Measurements from ENCODE around the gene RFNG.

Gene RFNG

DNA sequence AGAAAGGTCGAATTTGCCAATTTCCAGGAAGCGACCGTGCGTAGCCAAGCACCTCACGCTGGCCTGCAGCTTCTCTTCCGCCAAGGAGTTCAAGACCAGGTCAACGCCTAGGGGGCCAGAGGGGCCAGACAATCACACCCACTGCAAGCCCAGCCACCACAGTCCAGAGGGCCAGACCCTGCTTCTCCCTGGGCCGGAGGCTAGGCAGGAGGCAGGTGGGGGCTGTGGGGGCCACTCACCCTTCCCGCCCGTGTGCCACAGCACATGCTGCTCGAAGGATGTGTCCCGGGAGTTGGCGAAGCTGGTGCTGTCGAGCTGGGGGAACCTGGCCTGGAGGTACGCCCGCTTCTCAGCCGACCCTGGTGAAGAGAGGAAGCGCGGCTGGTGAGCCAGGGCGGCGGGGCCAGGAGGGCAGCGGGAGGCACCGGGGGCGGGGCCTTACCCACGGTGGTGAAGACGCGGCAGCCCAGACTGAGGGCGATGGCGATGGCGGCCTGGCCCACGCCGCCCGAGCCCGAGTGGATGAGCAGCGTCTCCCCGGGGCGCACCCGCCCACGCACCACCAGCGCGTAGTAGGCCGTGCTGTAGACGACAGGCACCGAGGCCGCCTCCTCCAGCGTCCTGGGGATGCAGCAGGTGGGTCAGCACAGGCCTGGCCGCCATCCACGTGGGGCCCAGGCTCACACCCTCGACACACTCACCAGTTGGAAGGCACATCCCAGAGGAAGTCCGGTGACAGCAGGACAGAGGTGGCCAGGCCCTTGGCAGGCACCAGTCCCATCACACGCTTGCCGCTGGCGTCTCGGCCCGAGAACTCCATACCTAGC lies 32.1 kb upstream of the RFNG start:
- H3K9me3 Mint-ChIP-seq: no peaks in the 10 kb centered on the region
- H3K4me3 Mint-ChIP-seq: no peak overlapping the region
- no peak overlapping the region for H3K27ac Mint-ChIP-seq
- peaks cover 16% of the 10 kb centered on the region for H3K36me3 Mint-ChIP-seq (ENCODE audit: low read depth)
- no peak for DNase-seq
- H3K27me3 Mint-ChIP-seq: no peaks in the 10 kb centered on the region
- H3K4me1 Mint-ChIP-seq: no peaks in the 10 kb centered on the region
- no peak for ATAC-seq

GRCh38 chr17:82083009-82083408 lies 31.4 kb upstream of the RFNG start:
- ATAC-seq (no peak), DNase-seq (no peak)
- Mint-ChIP-seq H3K27me3 (no peaks in the 10 kb centered on the region), H3K9me3 (no peaks in the 10 kb centered on the region), H3K4me3 (no peak overlapping the region), H3K27ac (no peak overlapping the region), H3K36me3 (ENCODE audit: low read depth) (peaks cover 15% of the 10 kb centered on the region), H3K4me1 (no peaks in the 10 kb centered on the region)

GRCh38 chr17:82082456-82082855 lies 30.8 kb upstream of the RFNG start:
- H3K36me3 Mint-ChIP-seq (ENCODE audit: low read depth): peaks cover 16% of the 10 kb centered on the region
- no peak overlapping the region for H3K27ac Mint-ChIP-seq
- H3K9me3 Mint-ChIP-seq: no peaks in the 10 kb centered on the region
- ATAC-seq (no peak), DNase-seq (no peak)
- H3K4me3 Mint-ChIP-seq: no peak overlapping the region
- no peaks in the 10 kb centered on the region for H3K27me3 Mint-ChIP-seq
- no peaks in the 10 kb centered on the region for H3K4me1 Mint-ChIP-seq

DNA sequence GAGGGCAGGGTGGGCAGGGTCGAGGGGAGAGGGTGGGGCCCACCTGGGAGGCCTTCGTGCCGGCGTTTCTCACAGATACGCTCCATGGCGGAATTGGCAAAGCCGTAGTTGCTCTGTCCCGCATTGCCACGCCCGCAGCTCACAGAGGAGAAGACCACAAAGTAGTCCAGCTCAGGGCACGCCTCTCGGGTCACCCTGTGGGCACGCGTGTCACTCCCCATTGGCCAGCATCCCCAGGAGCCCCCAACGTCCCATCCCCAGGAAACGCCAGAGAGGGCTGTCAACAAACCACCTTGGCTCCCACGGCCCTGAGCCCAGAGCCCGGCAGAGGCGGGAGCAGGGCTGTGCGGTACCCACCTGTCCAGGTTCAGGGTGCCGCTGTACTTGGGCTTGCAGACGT lies 30.4 kb upstream of the RFNG start:
- Mint-ChIP-seq H3K27ac (no peak overlapping the region), H3K9me3 (no peaks in the 10 kb centered on the region), H3K36me3 (ENCODE audit: low read depth) (peaks cover 16% of the 10 kb centered on the region), H3K27me3 (no peaks in the 10 kb centered on the region), H3K4me3 (no peak overlapping the region), H3K4me1 (no peaks in the 10 kb centered on the region)
- DNase-seq (no peak), ATAC-seq (no peak)

GRCh38 chr17:82081546-82081945 lies 29.9 kb upstream of the RFNG start:
- no peak overlapping the region for H3K27ac Mint-ChIP-seq
- H3K9me3 Mint-ChIP-seq: no peaks in the 10 kb centered on the region
- H3K27me3 Mint-ChIP-seq: no peaks in the 10 kb centered on the region
- H3K4me1 Mint-ChIP-seq: no peaks in the 10 kb centered on the region
- H3K4me3 Mint-ChIP-seq: no peak overlapping the region
- H3K36me3 Mint-ChIP-seq (ENCODE audit: low read depth): peaks cover 16% of the 10 kb centered on the region
- ATAC-seq (no peak), DNase-seq (no peak)

DNA sequence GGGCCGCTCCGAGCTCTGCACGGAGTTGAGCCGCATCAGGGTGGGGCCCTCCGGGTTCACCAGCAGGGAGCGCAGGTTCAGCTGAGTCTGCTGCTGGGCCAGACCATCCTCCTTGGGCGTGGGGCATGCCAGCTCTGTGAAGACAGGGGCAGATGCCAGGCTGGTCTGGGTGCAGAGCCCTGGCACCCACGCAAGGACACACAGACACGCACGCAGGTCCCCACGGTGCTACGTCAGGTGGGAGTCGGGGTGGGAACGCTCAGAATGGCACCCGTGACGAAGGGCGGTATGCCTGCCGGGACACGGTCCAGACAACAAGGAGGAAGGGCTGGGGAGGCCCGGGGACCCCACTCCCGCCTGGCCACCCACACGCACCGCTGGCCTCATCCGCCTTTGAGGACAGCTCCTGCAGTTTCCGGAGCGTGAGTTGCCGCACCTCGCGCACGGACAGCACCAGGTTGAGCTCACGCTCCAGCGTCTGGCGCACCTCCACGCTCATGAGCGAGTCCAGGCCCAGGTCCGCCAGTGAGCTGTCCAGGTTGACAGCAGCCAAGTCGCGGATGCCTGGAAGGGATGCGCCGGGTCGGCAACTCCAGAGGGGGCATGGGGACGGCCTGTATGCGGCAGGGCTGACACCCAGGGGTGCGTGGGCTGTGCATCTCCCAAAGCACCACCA lies 29.3 kb upstream of the RFNG start:
- Mint-ChIP-seq H3K27me3 (no peaks in the 10 kb centered on the region), H3K4me3 (no peak overlapping the region), H3K27ac (no peak overlapping the region), H3K9me3 (no peaks in the 10 kb centered on the region), H3K36me3 (ENCODE audit: low read depth) (peaks cover 16% of the 10 kb centered on the region), H3K4me1 (no peaks in the 10 kb centered on the region)
- ATAC-seq (no peak), DNase-seq (no peak)

GRCh38 chr17:82080048-82080788 lies 28.6 kb upstream of the RFNG start:
- Mint-ChIP-seq H3K27me3 (no peaks in the 10 kb centered on the region), H3K36me3 (ENCODE audit: low read depth) (peaks cover 16% of the 10 kb centered on the region), H3K27ac (no peak overlapping the region), H3K9me3 (no peaks in the 10 kb centered on the region), H3K4me3 (no peak overlapping the region), H3K4me1 (no peaks in the 10 kb centered on the region)
- no peak for DNase-seq
- ATAC-seq: no peak

DNA sequence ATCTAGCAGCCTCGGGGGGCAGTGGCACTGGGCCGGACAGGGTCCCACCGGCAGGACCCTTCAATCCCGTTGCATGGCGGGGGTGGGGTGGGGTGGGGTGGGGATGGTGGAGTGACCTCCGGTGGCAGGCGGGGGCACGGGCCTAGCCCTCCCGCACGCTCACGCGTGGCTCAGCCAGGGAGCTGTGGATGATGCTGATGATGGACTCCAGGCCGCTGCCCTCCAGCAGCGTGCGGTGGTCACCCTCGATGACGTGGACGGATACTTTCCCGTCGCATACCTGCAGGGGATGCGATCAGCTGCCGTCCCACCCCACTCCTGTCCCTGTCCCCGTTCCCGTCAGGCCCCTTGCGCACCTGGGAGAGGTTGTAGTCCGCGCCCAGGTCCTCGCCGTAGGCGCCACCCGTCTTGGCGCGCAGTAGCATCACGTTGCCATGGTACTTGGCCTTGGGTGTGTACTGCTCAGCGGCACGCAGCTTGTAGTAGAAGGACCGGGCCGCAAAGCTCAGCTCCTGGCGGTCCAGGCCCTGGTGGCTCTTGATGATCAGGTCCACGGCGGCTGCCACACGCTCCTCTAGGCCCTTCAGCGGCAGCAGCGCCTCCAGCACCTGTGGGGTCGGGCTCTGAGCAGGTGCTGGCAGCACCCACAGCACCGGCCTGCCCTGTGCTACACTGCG lies 27.5 kb upstream of the RFNG start:
- no peak overlapping the region for H3K27ac Mint-ChIP-seq
- DNase-seq (no peak), ATAC-seq (no peak)
- H3K4me1 Mint-ChIP-seq: no peaks in the 10 kb centered on the region
- peaks cover 16% of the 10 kb centered on the region for H3K36me3 Mint-ChIP-seq (ENCODE audit: low read depth)
- H3K27me3 Mint-ChIP-seq: no peaks in the 10 kb centered on the region
- H3K4me3 Mint-ChIP-seq: no peak overlapping the region
- H3K9me3 Mint-ChIP-seq: no peaks in the 10 kb centered on the region

DNA sequence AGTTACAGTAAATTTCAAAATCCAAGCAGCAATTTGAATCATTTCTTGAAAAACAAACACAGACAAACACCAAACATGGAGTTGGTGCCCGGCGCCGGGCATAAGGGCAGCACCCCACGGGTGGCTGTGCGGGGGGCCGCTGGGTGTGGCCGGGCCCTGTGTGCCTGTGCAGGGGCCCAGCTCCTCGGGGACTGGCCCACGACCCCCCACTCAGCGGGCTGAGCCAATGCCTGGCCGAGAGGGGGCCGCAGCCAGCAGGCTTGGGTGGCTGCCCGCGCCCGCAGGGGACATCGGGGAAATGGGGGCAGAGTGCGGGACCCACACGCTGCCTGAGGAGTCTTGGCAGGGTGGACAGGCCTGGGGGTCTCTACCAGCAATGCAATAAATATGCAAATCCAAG lies 26.8 kb upstream of the RFNG start:
- ATAC-seq (no peak), DNase-seq (no peak)
- no peak overlapping the region for H3K27ac Mint-ChIP-seq
- no peaks in the 10 kb centered on the region for H3K4me1 Mint-ChIP-seq
- no peaks in the 10 kb centered on the region for H3K9me3 Mint-ChIP-seq
- H3K27me3 Mint-ChIP-seq: no peaks in the 10 kb centered on the region
- no peak overlapping the region for H3K4me3 Mint-ChIP-seq
- H3K36me3 Mint-ChIP-seq (ENCODE audit: low read depth): peaks cover 14% of the 10 kb centered on the region

DNA sequence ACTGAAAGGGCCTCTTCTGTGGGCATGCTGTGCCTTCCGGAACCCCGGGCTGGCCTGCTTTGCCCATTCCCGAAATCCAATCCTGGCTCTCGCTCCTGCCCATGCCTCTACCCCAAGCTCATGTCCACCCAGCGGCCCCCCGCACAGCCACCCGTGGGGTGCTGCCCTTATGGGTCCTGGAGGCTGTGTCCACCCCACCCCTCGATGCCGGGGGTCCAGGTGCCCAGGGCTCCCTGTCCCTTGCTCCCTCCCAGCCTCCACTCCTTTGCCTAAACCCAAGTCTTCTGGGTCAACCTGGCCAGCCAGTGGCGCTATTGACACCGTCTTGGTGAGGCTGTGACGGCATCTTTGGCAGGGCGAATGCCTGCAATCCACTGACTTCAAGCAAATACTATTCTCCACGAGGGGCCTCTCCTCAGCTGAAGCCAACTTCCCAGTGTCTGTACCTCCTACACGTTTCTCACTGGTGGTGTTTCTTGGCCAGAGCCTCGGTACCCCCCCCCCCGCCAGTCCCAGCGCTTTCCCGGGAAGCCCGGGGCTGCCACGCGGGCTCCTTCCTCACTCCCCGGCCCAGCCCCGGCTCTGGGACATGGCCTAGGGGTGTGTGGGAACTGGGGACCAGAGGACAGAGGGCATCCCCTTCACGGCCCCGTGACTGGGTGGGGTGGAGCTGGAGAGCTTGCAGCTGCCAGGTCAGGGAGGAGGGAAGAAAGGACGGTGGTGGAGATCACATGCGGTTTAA lies 26.2 kb upstream of the RFNG start:
- Mint-ChIP-seq H3K4me3 (peak overlapping the region; percentile 25), H3K4me1 (no peaks in the 10 kb centered on the region), H3K36me3 (ENCODE audit: low read depth) (peaks cover 9% of the 10 kb centered on the region), H3K9me3 (no peaks in the 10 kb centered on the region), H3K27ac (no peak overlapping the region), H3K27me3 (no peaks in the 10 kb centered on the region)
- DNase-seq (no peak), ATAC-seq (peak; percentile 4)

DNA sequence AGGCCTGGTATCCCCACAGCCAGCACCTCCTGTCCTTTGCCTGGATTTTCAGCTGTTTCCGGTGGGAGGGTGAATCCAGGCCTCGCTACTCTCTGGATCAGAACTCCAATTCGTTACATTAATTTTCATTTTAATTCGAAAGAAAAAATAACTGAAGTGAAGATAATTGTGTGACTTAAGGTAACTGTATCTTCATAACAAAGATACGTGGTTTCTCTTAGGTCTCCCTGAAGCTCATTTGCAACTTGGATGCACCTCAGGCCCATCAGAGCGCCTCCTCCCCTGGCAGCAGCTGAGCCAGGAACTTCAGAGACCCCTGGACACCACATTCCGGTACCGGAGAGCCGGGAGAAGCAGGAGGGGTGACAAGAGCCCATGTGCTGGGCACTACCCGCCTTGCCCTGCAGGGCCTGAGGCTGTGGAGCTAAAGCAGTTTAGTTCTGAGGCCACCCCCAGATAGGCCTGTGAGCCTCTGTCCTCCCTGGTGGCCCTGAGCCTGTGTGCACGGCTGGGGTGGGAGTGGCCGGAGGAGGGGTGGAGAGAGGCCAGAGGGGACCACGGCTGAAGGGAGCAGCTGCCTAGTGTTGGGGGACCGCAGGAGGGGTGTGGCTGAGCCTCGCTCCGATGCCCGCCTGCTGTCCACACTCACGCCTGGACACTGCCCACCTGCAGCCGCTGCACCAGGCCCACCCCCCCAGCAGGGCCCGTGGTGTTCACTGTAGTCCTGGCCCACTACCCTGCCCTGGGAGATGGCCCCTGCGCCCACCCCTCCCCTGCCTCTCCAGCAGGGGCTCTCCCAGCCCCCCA lies 25.4 kb upstream of the RFNG start:
- H3K36me3 Mint-ChIP-seq (ENCODE audit: low read depth): peaks cover 9% of the 10 kb centered on the region
- H3K4me1 Mint-ChIP-seq: no peaks in the 10 kb centered on the region
- no peaks in the 10 kb centered on the region for H3K27me3 Mint-ChIP-seq
- H3K9me3 Mint-ChIP-seq: no peaks in the 10 kb centered on the region
- no peak overlapping the region for H3K27ac Mint-ChIP-seq
- ATAC-seq: peak; percentile 22
- no peak for DNase-seq
- no peak overlapping the region for H3K4me3 Mint-ChIP-seq

DNA sequence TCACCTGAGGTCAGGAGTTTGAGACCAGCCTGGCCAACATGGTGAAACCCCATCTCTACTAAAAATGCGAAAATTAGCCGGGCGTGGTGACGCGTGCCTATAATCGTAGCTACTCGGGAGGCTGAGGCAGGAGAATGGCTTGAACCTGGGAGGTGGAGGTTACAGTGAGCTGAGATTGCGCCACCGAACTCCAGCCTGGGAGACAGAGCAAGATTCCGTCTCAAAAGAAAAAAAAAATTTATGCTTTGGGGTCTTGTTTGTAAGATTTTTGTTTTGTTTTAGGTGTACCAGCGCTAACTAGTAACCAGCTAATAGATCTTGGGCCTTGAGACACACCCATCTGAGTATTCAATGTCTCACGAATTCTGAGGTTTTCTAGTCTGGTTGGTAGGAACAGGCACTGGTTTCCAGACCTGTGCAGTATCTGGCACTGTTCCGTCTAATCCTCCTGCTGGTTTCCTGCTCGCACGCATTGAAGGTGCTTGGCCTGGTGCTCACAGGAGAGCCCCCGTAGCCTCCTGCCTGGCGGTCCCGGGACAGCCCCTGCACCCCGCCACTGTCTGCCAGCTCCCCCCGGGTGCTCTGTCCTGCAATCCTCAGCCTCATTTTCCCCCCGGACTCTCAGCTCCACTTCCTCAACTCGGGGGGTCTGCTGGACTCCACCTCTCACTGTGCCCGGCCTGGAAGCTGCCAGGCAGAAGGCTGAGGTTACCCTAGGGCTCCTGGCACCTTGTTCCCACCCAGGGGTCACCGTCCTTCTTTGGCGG lies 24.6 kb upstream of the RFNG start:
- no peak overlapping the region for H3K27ac Mint-ChIP-seq
- H3K4me1 Mint-ChIP-seq: no peaks in the 10 kb centered on the region
- no peak for ATAC-seq
- no peak overlapping the region for H3K4me3 Mint-ChIP-seq
- H3K27me3 Mint-ChIP-seq: no peaks in the 10 kb centered on the region
- peaks cover 9% of the 10 kb centered on the region for H3K36me3 Mint-ChIP-seq (ENCODE audit: low read depth)
- no peak for DNase-seq
- no peaks in the 10 kb centered on the region for H3K9me3 Mint-ChIP-seq

DNA sequence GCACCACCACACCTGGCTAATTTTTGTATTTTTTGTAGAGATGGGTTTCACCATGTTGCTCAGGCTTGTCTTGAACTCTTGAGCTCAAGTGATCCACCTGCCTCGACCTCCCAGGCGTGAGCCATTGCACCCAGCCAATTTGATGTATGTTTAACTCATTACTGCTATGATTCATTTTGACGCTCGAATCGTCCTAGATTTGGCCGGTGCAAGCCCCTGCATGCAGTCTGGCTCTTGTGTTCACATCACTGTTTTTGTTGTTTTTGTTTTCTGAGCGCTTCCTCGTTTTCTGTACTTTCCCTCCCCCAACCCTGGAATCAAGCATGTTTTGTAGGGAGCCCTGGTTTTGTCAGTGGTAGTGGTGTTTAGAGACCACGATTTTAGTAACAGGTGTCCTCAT lies 21.8 kb upstream of the RFNG start:
- Mint-ChIP-seq H3K27ac (no peak overlapping the region), H3K4me3 (no peak overlapping the region), H3K27me3 (no peaks in the 10 kb centered on the region), H3K9me3 (no peaks in the 10 kb centered on the region), H3K4me1 (no peaks in the 10 kb centered on the region), H3K36me3 (ENCODE audit: low read depth) (peaks cover 3% of the 10 kb centered on the region)
- DNase-seq (no peak), ATAC-seq (no peak)
